ENCODE results near the gene PP2D1.

DNA sequence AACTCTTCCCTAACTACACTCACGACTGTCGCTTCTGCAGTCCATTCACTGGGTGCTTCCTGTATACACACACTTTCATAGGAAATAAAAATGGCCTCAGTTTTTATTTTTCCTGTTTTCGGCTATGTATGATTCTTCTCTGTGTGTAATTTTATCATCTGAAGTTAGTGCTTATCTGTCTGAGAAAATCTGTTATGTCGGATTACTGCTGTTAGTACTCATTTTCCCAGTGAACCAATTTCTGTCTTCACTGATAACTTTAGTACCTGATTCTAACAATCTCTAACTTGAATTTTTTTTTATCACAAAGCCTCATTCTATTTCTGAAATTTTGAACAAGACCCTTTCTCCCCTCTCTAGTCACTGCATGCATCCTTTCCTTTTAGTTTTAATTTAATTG, 44.3 kb downstream of the PP2D1 start:
- TF ChIP-seq, protein P1, sequence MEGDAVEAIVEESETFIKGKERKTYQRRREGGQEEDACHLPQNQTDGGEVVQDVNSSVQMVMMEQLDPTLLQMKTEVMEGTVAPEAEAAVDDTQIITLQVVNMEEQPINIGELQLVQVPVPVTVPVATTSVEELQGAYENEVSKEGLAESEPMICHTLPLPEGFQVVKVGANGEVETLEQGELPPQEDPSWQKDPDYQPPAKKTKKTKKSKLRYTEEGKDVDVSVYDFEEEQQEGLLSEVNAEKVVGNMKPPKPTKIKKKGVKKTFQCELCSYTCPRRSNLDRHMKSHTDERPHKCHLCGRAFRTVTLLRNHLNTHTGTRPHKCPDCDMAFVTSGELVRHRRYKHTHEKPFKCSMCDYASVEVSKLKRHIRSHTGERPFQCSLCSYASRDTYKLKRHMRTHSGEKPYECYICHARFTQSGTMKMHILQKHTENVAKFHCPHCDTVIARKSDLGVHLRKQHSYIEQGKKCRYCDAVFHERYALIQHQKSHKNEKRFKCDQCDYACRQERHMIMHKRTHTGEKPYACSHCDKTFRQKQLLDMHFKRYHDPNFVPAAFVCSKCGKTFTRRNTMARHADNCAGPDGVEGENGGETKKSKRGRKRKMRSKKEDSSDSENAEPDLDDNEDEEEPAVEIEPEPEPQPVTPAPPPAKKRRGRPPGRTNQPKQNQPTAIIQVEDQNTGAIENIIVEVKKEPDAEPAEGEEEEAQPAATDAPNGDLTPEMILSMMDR (IDR thresholded peaks at IDR 0.05; ENCODE audit: extremely low read depth in 1 of 2, insufficient read depth in 1 of 2, low read depth in 1 of 2, low read length in 2 of 2) = no peak
- TF ChIP-seq POLR2A (IDR thresholded peaks at IDR 0.05; ENCODE audit: low read depth, low read length) (no peak), MAX (IDR thresholded peaks at IDR 0.05; ENCODE audit: insufficient read depth, insufficient read length) (no peak)
